Panc1 (cell line): ENCODE measurements around the gene PLSCR3. TPM values are rescaled to one million over a fixed set of nuclear protein-coding genes. Genes with fewer than 3 reads are reported as not detected.

Source experiments
- ATAC-seq: fragments of 200-7000 bp; cut with Tn5 transposase; 2 replicates; pipeline ENCODE4 v1.9.1; 2020; ENCODE audit warnings: mild to moderate bottlenecking, moderate library complexity
- BruUV-seq: library from RNA; stranded (reverse); fragments of 400-500 nt; replicated peaks from 2 replicates; lab custom pipeline; 2021; lab: Mats Ljungman, UMichigan
- CTCF ChIA-PET: fragments of 300-600 bp; sonication (Branson Sonifier 250); formaldehyde crosslinking; loops from one replicate; lab custom pipeline; 2022; ENCODE audit warnings: antibody characterized with exemption; lab: Charles Lee
- POLR2A ChIA-PET: fragments of 300-600 bp; sonication (Branson Sonifier 250); formaldehyde crosslinking; loops from one replicate; lab custom pipeline; 2022; ENCODE audit warnings: antibody characterized with exemption; lab: Charles Lee
- DNase-seq: peaks from one replicate; pipeline ENCODE4 v3.0.0-alpha.2; 2010; ENCODE audit warnings: low read depth, low spot score
- H3K27ac ChIP-seq: 2 replicates; pipeline ENCODE4 v1.5.1; 2011; ENCODE audit warnings: mild to moderate bottlenecking, low read length, inconsistent platforms
- H3K27me3 ChIP-seq: fragments of 200-500 bp; sonication (Bioruptor generic); 2 replicates; pipeline ENCODE4 v1.6.0; 2014; ENCODE audit warnings: low read length, inconsistent platforms; ENCODE audit not compliant: control insufficient read depth, insufficient read depth
- H3K36me3 ChIP-seq: fragments of 200-500 bp; sonication (Bioruptor generic); 2 replicates; pipeline ENCODE4 v1.5.1; 2014; ENCODE audit warnings: inconsistent platforms, mild to moderate bottlenecking, low read length, moderate library complexity; ENCODE audit not compliant: control insufficient read depth, insufficient read depth
- H3K4me1 ChIP-seq: 2 replicates; pipeline ENCODE4 v1.5.1; 2011; ENCODE audit warnings: inconsistent platforms, mild to moderate bottlenecking, low read length, moderate library complexity; ENCODE audit not compliant: control insufficient read depth, insufficient read depth
- H3K4me3 ChIP-seq, 2 experiments: 2 replicates each; pipeline ENCODE4 v1.5.1; 2011 to 2012; ENCODE audit warnings: low read depth in 2 of 2, low read length in 2 of 2, mild to moderate bottlenecking in 2 of 2, inconsistent platforms in 1 of 2, moderate library complexity in 1 of 2
- H3K9me3 ChIP-seq: fragments of 200-500 bp; sonication (Bioruptor generic); 2 replicates; pipeline ENCODE4 v1.5.1; 2014; ENCODE audit warnings: low read depth, mild to moderate bottlenecking, inconsistent platforms, low read length, moderate library complexity; ENCODE audit not compliant: control insufficient read depth, insufficient read depth
- POLR2AphosphoS5 ChIP-seq: IDR thresholded peaks from 2 replicates; pipeline ENCODE4 v1.6.1; 2012; ENCODE audit warnings: mild to moderate bottlenecking, low read depth, low read length, moderate library complexity
- SIN3A ChIP-seq: IDR thresholded peaks from 2 replicates; pipeline ENCODE4 v1.6.1; 2012; ENCODE audit warnings: low read depth, mild to moderate bottlenecking, low read length, moderate library complexity, borderline replicate concordance; ENCODE audit not compliant: insufficient read depth
- TCF7L2 ChIP-seq: IDR thresholded peaks from 2 replicates; pipeline ENCODE4 v1.6.1; 2011; ENCODE audit warnings: mild to moderate bottlenecking, low read depth, low read length, inconsistent platforms
- in situ Hi-C: cut with HindIII; loops from 2 replicates; pipeline ENCODE4 v1.10.0; 2016; ENCODE audit warnings: low sequenced_read_pairs, low pct_unique_long_range_greater_than_20kb
- intact Hi-C: fragments of 100-400 bp; cut with micrococcal nuclease; formaldehyde crosslinking; loops from one replicate; pipeline ENCODE4 v1.10.0; 2022; ENCODE audit not compliant: unreplicated experiment
- total RNA-seq: library from RNA; stranded (reverse); gene quantifications from one replicate; pipeline ENCODE4 v1.2.1, GENCODE V29; 2021; ENCODE audit not compliant: unreplicated experiment
- TF ChIP-seq, protein P1 (sequence below), 2 experiments: IDR thresholded peaks; 2 replicates each; pipeline ENCODE4 v1.6.1; 2011 to 2012; ENCODE audit warnings: low read depth in 2 of 2, control low read depth in 1 of 2, low read length in 1 of 2, mild to moderate bottlenecking in 1 of 2, moderate library complexity in 1 of 2; ENCODE audit not compliant: insufficient read depth in 1 of 2
- TF ChIP-seq, protein P2 (sequence below): fragments of 450-650 bp; IDR thresholded peaks from 2 replicates; pipeline ENCODE4 v1.5.1; 2017; ENCODE audit warnings: mild to moderate bottlenecking

The PLSCR3 gene
- total RNA-seq, 1 experiment from 2014 or later, result 32.0 TPM

DNA sequence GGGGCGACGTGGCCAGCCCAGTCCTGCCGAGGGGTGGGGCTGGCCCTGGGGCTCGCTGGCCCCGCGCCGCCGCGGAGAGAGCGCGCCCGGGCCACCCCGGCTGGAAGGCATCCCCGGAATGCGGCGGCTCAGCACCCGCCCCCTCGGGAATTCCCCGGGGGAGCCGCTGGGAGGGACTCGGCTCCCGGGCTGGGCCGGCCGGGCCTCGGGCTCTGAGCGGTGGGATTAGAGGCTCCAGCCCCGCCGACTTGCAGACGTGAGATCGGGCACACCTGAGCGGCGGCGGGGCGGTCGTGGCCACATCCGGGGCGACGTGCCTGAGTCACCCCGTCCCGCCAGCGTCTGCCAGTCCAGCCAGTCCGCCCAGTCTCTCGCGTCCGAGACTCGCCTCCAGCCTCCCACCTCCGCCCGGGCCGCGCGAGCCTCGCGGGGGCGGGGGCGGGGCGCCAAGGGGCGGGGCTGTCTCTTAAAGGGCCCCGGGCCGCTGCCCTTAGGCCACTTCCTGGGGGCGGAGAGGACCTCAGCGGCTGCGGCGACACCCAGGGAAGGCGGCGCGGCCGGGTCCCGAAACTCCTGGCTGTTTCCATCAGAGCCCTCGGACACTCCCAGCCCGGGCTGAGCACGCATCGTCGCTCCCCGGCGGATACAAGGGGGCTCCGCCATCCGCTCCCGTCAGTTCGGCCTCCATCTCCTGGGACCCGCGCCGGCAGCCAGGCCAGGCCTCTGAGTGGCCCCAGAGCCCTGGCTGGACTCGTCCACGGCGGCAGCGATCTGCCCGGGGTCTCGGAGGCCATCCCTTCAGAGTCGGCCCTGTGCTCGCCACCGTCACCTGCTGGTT, 42.4 kb downstream of the PLSCR3 start, which contains the start of gene KCTD11:
Gene KCTD11 (plus strand): TSS at position 498 of the 838 bp plus-strand sequence.
- no peaks in the 10 kb centered on the region for H3K27me3 ChIP-seq
- in situ Hi-C loops, result no loop called here
- H3K4me1 ChIP-seq, result peaks cover 9% of the 10 kb centered on the region
- ChIA-PET POLR2A (interaction anchor here (0.6 kb wide), 1 partner anchor 104 kb away, joined by 12 read pairs; no protein-coding TSS in a partner anchor), CTCF (interaction anchor here (0.6 kb wide), 1 partner anchor 134 kb away, joined by 3 read pairs; no protein-coding TSS in a partner anchor)
- peak within 1 kb of the TSS; percentile 69 to 78 for H3K4me3 ChIP-seq
- TF ChIP-seq, protein P1, sequence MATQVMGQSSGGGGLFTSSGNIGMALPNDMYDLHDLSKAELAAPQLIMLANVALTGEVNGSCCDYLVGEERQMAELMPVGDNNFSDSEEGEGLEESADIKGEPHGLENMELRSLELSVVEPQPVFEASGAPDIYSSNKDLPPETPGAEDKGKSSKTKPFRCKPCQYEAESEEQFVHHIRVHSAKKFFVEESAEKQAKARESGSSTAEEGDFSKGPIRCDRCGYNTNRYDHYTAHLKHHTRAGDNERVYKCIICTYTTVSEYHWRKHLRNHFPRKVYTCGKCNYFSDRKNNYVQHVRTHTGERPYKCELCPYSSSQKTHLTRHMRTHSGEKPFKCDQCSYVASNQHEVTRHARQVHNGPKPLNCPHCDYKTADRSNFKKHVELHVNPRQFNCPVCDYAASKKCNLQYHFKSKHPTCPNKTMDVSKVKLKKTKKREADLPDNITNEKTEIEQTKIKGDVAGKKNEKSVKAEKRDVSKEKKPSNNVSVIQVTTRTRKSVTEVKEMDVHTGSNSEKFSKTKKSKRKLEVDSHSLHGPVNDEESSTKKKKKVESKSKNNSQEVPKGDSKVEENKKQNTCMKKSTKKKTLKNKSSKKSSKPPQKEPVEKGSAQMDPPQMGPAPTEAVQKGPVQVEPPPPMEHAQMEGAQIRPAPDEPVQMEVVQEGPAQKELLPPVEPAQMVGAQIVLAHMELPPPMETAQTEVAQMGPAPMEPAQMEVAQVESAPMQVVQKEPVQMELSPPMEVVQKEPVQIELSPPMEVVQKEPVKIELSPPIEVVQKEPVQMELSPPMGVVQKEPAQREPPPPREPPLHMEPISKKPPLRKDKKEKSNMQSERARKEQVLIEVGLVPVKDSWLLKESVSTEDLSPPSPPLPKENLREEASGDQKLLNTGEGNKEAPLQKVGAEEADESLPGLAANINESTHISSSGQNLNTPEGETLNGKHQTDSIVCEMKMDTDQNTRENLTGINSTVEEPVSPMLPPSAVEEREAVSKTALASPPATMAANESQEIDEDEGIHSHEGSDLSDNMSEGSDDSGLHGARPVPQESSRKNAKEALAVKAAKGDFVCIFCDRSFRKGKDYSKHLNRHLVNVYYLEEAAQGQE (IDR thresholded peaks at IDR 0.05; ENCODE audit: insufficient read depth in 1 of 2, low read depth in 2 of 2, low read length in 1 of 2), result no peak
- TF ChIP-seq SIN3A, result peak; percentile 80; the same call in 1 of the 2 replicates
- TF ChIP-seq POLR2AphosphoS5, result no peak; the same call in 1 of the 2 replicates
- no peak for TF ChIP-seq TCF7L2
- TF ChIP-seq, protein P2, sequence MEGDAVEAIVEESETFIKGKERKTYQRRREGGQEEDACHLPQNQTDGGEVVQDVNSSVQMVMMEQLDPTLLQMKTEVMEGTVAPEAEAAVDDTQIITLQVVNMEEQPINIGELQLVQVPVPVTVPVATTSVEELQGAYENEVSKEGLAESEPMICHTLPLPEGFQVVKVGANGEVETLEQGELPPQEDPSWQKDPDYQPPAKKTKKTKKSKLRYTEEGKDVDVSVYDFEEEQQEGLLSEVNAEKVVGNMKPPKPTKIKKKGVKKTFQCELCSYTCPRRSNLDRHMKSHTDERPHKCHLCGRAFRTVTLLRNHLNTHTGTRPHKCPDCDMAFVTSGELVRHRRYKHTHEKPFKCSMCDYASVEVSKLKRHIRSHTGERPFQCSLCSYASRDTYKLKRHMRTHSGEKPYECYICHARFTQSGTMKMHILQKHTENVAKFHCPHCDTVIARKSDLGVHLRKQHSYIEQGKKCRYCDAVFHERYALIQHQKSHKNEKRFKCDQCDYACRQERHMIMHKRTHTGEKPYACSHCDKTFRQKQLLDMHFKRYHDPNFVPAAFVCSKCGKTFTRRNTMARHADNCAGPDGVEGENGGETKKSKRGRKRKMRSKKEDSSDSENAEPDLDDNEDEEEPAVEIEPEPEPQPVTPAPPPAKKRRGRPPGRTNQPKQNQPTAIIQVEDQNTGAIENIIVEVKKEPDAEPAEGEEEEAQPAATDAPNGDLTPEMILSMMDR, result peak; percentile 86
- BruUV-seq, result no TSS peak
- no peaks in the 10 kb centered on the region for H3K9me3 ChIP-seq
- DNase-seq, result no peak
- intact Hi-C loops, result loop anchor here (10.0 kb wide), 1 partner anchor 83 kb away; the partner anchor contains the start of genes FGF11 and TMEM102
- peak; percentile 75 for ATAC-seq
- no peaks in the 10 kb centered on the region; the same call in 1 of the 2 replicates for H3K36me3 ChIP-seq
- peak within 1 kb of the TSS; percentile 92 for H3K27ac ChIP-seq

DNA sequence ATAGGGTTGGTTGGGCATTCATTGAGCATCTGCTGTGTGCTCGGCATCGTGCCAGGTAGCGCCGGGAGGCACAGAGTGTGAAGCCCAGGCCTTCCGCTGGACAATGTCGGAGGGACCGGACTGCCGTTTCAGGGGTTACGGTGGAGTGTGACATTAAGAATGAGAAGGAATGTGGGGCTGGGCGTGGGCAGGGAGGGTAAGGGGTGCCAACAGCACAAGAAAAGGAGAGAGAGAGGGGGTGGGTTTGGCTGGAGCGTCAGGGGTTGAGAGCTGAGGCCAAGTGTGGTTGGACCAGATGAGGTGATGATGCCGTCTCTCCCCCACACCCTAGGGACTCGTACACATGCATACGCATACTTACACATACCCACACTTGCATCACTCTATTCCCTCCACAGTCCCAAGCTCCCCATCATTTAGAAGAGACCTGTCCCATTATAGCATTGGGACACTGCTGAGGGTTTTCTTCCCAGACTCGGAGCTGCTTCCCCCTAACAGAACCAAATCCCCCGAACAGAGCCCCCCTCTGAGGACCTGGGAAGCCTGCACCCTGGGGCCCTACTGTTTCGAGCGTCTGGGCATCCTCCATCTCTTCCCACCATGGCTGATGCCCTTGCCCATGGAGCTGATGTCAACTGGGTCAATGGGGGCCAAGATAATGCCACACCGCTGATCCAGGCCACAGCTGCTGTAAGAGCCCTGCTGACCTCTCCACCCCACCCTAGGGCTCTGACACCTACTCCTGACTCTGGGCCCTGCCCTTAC, 45.7 kb downstream of the PLSCR3 start:
- H3K27me3 ChIP-seq, result no peaks in the 10 kb centered on the region
- ChIA-PET POLR2A (no interaction called here), CTCF (no interaction called here)
- H3K4me1 ChIP-seq, result peaks cover 9% of the 10 kb centered on the region
- no peak overlapping the region for H3K27ac ChIP-seq
- BruUV-seq, result no TSS peak
- H3K9me3 ChIP-seq, result no peaks in the 10 kb centered on the region
- TF ChIP-seq POLR2AphosphoS5 (no peak), TCF7L2 (no peak), SIN3A (no peak)
- TF ChIP-seq, protein P1 (IDR thresholded peaks at IDR 0.05; ENCODE audit: insufficient read depth in 1 of 2, low read depth in 2 of 2, low read length in 1 of 2), result no peak
- TF ChIP-seq, protein P2, result no peak
- ATAC-seq, result no peak
- H3K4me3 ChIP-seq, result no peak overlapping the region
- in situ Hi-C loops (no loop called here), intact Hi-C loops (no loop called here)
- DNase-seq, result no peak
- no peaks in the 10 kb centered on the region; the same call in 1 of the 2 replicates for H3K36me3 ChIP-seq
